A549 (cell line): ENCODE results near the gene PGM2L1. TPM values are rescaled to one million over a fixed set of nuclear protein-coding genes. Genes with fewer than 3 reads are reported as not detected.
A peak's percentile ranks its signal among the peaks of the same experiment; 100 is the strongest.

Experiments used
- ATAC-seq, 2 experiments: fragments of 200-7000 bp in 1 of 2; fragments of >200 bp in 1 of 2; cut with Nextera tagmentation in 1 of 2; cut with Tn5 transposase in 1 of 2; 3 replicates each; pipeline versions ENCODE4 v1.8.0 to v1.9.1; 2018 to 2020; ENCODE audit warnings: mild to moderate bottlenecking in 1 of 2, moderate library complexity in 1 of 2
- CTCF ChIA-PET: fragments of 300-600 bp; sonication (Branson Sonifier 250); formaldehyde crosslinking; extraction: SDS; loops from one replicate; lab custom pipeline; 2021; ENCODE audit warnings: antibody characterized with exemption, inconsistent platforms; lab: Yijun Ruan, JAX
- POLR2A ChIA-PET: fragments of 350-600 bp; formaldehyde crosslinking; extraction: SDS; loops from one replicate; lab custom pipeline; 2021; ENCODE audit warnings: antibody characterized with exemption, inconsistent platforms; lab: Yijun Ruan, JAX
- DNase-seq, 2 experiments: peaks; one replicate each; pipeline versions ENCODE4 v3.0.0 to v3.0.0-alpha.2; 2011 to 2016; ENCODE audit warnings: low read depth in 1 of 2, low spot score in 1 of 2
- FAIRE-seq: peaks from 2 replicates; lab custom pipeline; 2011; peaks lifted over from hg19 to GRCh38; lab: Jason Lieb, UNC
- H3K27ac ChIP-seq, 2 experiments: fragments of >200 bp; sonication (Bioruptor Twin); formaldehyde crosslinking; 3 replicates each; pipeline ENCODE4 v1.5.1; 2016 to 2017
- H3K4me1 ChIP-seq: fragments of >200 bp; sonication (Bioruptor Twin); formaldehyde crosslinking; 3 replicates; pipeline ENCODE4 v1.6.1; 2016
- H3K4me2 ChIP-seq: fragments of >200 bp; sonication (Bioruptor Twin); formaldehyde crosslinking; 3 replicates; pipeline ENCODE4 v1.6.1; 2016
- H3K4me3 ChIP-seq: fragments of >200 bp; sonication (Bioruptor Twin); formaldehyde crosslinking; 3 replicates; pipeline ENCODE4 v1.5.1; 2016
- H3K9me3 ChIP-seq: fragments of >200 bp; sonication (Bioruptor Twin); formaldehyde crosslinking; 3 replicates; pipeline ENCODE4 v1.6.1; 2016
- BHLHE40 ChIP-seq: IDR thresholded peaks from 2 replicates; pipeline ENCODE4 v1.6.1; 2012; ENCODE audit warnings: low read depth, low read length, inconsistent platforms
- CBX2 ChIP-seq: fragments of 200-600 bp; sonication (generic); IDR thresholded peaks from 2 replicates; pipeline ENCODE4 v1.6.1; 2016; ENCODE audit warnings: low read depth, mild to moderate bottlenecking, borderline replicate concordance
- CBX8 ChIP-seq: fragments of 200-600 bp; sonication (generic); IDR thresholded peaks from 2 replicates; pipeline ENCODE4 v1.6.1; 2016
- CEBPB ChIP-seq, 2 experiments: fragments of >200 bp in 1 of 2; sonication (Bioruptor Twin) in 1 of 2; formaldehyde crosslinking in 1 of 2; IDR thresholded peaks; 2 replicates each; pipeline ENCODE4 v1.6.1; 2012 to 2016
- CHD4 ChIP-seq: fragments of 200-600 bp; sonication (generic); IDR thresholded peaks from 2 replicates; pipeline ENCODE4 v1.6.1; 2016; ENCODE audit warnings: antibody characterized with exemption, mild to moderate bottlenecking, borderline replicate concordance
- EHMT2 ChIP-seq: fragments of 200-600 bp; sonication (generic); IDR thresholded peaks from 2 replicates; pipeline ENCODE4 v1.6.1; 2016; ENCODE audit warnings: antibody characterized with exemption, low read depth, mild to moderate bottlenecking, moderate library complexity
- EP300 ChIP-seq, 2 experiments: fragments of >200 bp; sonication (Bioruptor Twin); formaldehyde crosslinking; IDR thresholded peaks; 2 replicates in 1 of 2; 3 replicates in 1 of 2; pipeline ENCODE4 v1.6.1; 2016 to 2017
- ESRRA ChIP-seq: fragments of 150-350 bp; IDR thresholded peaks from 2 replicates; pipeline ENCODE4 v1.6.1; 2014; ENCODE audit warnings: mild to moderate bottlenecking, low read length, borderline replicate concordance
- FOSB ChIP-seq: fragments of 250-450 bp; sonication (Bioruptor Pico); IDR thresholded peaks from 2 replicates; pipeline ENCODE4 v1.5.0; 2020; ENCODE audit warnings: mild to moderate bottlenecking, moderate library complexity
- FOSL2 ChIP-seq, 2 experiments: fragments of 450-650 bp in 1 of 2; fragments of >200 bp in 1 of 2; sonication (Bioruptor Twin) in 1 of 2; formaldehyde crosslinking; IDR thresholded peaks; 2 replicates each; pipeline versions ENCODE4 v1.5.0 to v1.6.1; 2016 to 2020; ENCODE audit warnings: mild to moderate bottlenecking in 1 of 2, moderate library complexity in 1 of 2
- GATA3 ChIP-seq: IDR thresholded peaks from 2 replicates; pipeline ENCODE4 v1.6.1; 2012; ENCODE audit warnings: borderline replicate concordance
- HOXB13 ChIP-seq: fragments of 250-450 bp; sonication (Bioruptor Pico); IDR thresholded peaks from 2 replicates; pipeline ENCODE4 v1.5.0; 2020; ENCODE audit warnings: low read depth, mild to moderate bottlenecking, moderate library complexity
- JUN ChIP-seq, 2 experiments: fragments of >200 bp; sonication (Bioruptor Twin); formaldehyde crosslinking; IDR thresholded peaks; 2 replicates in 1 of 2; 3 replicates in 1 of 2; pipeline ENCODE4 v1.6.1; 2016 to 2017
- JUNB ChIP-seq: fragments of >200 bp; sonication (Bioruptor Twin); formaldehyde crosslinking; IDR thresholded peaks from 2 replicates; pipeline ENCODE4 v1.6.1; 2016
- KDM1A ChIP-seq: fragments of 200-600 bp; sonication (generic); IDR thresholded peaks from 2 replicates; pipeline ENCODE4 v1.6.1; 2016; ENCODE audit warnings: low read depth, mild to moderate bottlenecking
- MAFK ChIP-seq: fragments of 450-650 bp; IDR thresholded peaks from 2 replicates; pipeline ENCODE4 v1.6.1; 2014; ENCODE audit not compliant: partially characterized antibody
- MAZ ChIP-seq: fragments of 150-350 bp; IDR thresholded peaks from 2 replicates; pipeline ENCODE4 v1.6.1; 2014; ENCODE audit warnings: antibody characterized with exemption, low read depth, low read length, borderline replicate concordance
- MYC ChIP-seq: IDR thresholded peaks from 2 replicates; pipeline ENCODE4 v1.6.1; 2012; ENCODE audit warnings: mild to moderate bottlenecking, inconsistent platforms, low read length, improper control_type of control experiment, borderline replicate concordance
- NFE2L2 ChIP-seq: fragments of 150-350 bp; conservative IDR thresholded peaks from 2 replicates; pipeline ENCODE4 v1.6.1; 2014; ENCODE audit warnings: low read length
- PHF8 ChIP-seq: fragments of 200-600 bp; sonication (generic); IDR thresholded peaks from 2 replicates; pipeline ENCODE4 v1.6.1; 2016; ENCODE audit warnings: low read depth, mild to moderate bottlenecking, antibody characterized with exemption, moderate library complexity, borderline replicate concordance
- POLR2AphosphoS2 ChIP-seq: conservative IDR thresholded peaks from 2 replicates; pipeline ENCODE4 v1.6.1; 2012; ENCODE audit warnings: low read length, improper control_type of control experiment, inconsistent platforms
- RARB ChIP-seq: fragments of 250-450 bp; sonication (Bioruptor Pico); IDR thresholded peaks from 2 replicates; pipeline ENCODE4 v1.8.0; 2021; ENCODE audit warnings: mild to moderate bottlenecking, moderate library complexity
- RFX5 ChIP-seq: fragments of 450-650 bp; IDR thresholded peaks from 2 replicates; pipeline ENCODE4 v1.7.1; 2014; ENCODE audit warnings: antibody characterized with exemption, mild to moderate bottlenecking, moderate library complexity
- RNF2 ChIP-seq: fragments of 200-600 bp; sonication (generic); IDR thresholded peaks from 2 replicates; pipeline ENCODE4 v1.6.1; 2016; ENCODE audit warnings: low read depth, mild to moderate bottlenecking, antibody characterized with exemption, moderate library complexity, borderline replicate concordance
- TFCP2L1 ChIP-seq: fragments of 250-450 bp; sonication (Bioruptor Pico); IDR thresholded peaks from 2 replicates; pipeline ENCODE4 v1.5.0; 2021; ENCODE audit warnings: mild to moderate bottlenecking
- ZNF302 ChIP-seq: fragments of 250-450 bp; sonication (Bioruptor Pico); IDR thresholded peaks from 2 replicates; pipeline ENCODE4 v1.9.0; 2021; ENCODE audit warnings: inconsistent platforms, mild to moderate bottlenecking, moderate library complexity
- WGBS: methylation state at CpG from one replicate; pipeline ENCODE4 v1.1.6; 2017; ENCODE audit errors: missing lambda C conversion rate; 5-methylcytosine and 5-hydroxymethylcytosine counted together
- polyA plus RNA-seq, 4 experiments: library from polyadenylated mRNA; depleted of rRNA in 3 of 4; stranded (reverse); fragments of >200 nt; fragmentation: RNase III in 1 of 4; extraction: RNeasy Plus Mini Kit Qiagen cat#74134 plus additional on column Dnase treatment in 1 of 4; gene quantifications; 2 replicates in 3 of 4; 3 replicates in 1 of 4; pipeline ENCODE4 v1.2.3, GENCODE V29; 2011 to 2017
- TF ChIP-seq, protein P1 (sequence below): fragments of >200 bp; sonication (Bioruptor Twin); formaldehyde crosslinking; IDR thresholded peaks from 3 replicates; pipeline ENCODE4 v1.5.1; 2016
- TF ChIP-seq, protein P2 (sequence below): fragments of >200 bp; sonication (Bioruptor Twin); formaldehyde crosslinking; IDR thresholded peaks from 3 replicates; pipeline ENCODE4 v1.6.1; 2016

PGM2L1 gene
- polyA plus RNA-seq, 2 of the 4 experiments (the other 2 are of a cell fraction): 21.8 to 23.5 TPM

DNA sequence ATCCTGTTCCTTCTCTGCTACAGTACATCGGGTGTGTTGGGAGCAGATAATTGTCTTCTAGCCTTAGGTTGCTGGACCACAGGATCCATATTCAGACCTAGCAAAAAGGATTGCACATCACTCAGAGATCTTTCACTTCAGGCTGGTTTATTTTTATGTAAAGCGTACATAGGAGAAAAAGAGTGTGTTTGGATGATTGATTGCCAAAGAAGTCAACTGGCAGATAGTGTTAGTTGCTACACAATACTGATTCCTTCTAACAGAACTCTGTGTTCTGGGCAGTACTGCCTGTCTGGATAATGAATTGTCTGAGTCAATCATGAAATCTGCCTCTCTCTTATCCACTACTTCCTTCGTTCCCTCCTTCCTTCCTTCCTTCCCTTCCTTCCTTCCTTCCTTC, 31.0 kb upstream of the PGM2L1 start:
- H3K9me3 ChIP-seq: peaks cover 11% of the 10 kb centered on the region
- TF ChIP-seq EHMT2 (no peak), EP300 (IDR thresholded peaks at IDR 0.05) (no peak), MAZ (no peak)
- FAIRE-seq (no peak), DNase-seq (no peak), ATAC-seq (no peak)
- H3K4me3 ChIP-seq: no peak overlapping the region
- POLR2A ChIA-PET: no interaction called here
- no peak overlapping the region for H3K27ac ChIP-seq
- no peaks in the 10 kb centered on the region for H3K4me1 ChIP-seq
- CTCF ChIA-PET: interaction anchor here (0.6 to 1.9 kb wide), 5 partner anchors 22 to 921 kb away, joined by 3 to 10 read pairs (median 3); no protein-coding TSS in a partner anchor
- WGBS: 93% methylated on average over 3 of the region's 3 CpGs
- no peak overlapping the region for H3K4me2 ChIP-seq

DNA sequence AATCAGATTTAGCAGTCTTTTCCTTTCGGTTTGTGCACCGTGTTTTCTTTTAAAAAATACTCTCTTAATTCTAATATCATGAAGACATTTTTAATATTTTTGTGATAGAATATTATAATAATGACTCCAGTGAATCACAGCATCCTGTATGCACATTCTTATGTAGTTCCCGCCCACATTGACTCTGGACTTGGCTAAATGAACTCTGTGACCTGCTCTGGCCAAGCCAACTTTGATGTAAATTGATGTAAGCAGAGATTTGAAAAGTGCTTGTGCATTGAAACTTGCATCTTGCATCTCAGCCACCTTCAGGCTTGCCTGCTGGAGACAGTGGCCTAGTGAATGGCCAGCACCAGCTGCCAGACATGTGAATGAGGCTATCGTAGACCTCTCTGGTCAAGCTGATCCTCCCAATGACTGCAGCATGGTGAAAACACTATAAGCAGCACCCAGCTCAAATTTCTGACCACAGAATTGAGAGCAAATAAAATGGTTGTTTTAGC, 29.2 kb upstream of the PGM2L1 start:
- POLR2A ChIA-PET: no interaction called here
- H3K9me3 ChIP-seq: peaks cover 11% of the 10 kb centered on the region
- no peak for ATAC-seq
- H3K4me2 ChIP-seq: no peak overlapping the region
- CTCF ChIA-PET: interaction anchor here (1.1 to 1.9 kb wide), 6 partner anchors 21 to 172 kb away, joined by 3 to 10 read pairs (median 4); no protein-coding TSS in a partner anchor
- H3K4me3 ChIP-seq: no peak overlapping the region
- H3K4me1 ChIP-seq: no peaks in the 10 kb centered on the region
- no peak for TF ChIP-seq RARB (CRISPR knock-in tag)
- no peak for TF ChIP-seq MAFK
- no peak for TF ChIP-seq KDM1A
- TF ChIP-seq CBX2: no peak
- TF ChIP-seq NFE2L2: no peak
- no peak overlapping the region for H3K27ac ChIP-seq
- DNase-seq: peak in 1 of 2 experiments; percentile 14
- FAIRE-seq: no peak
- 95% methylated on average over 4 of the region's 4 CpGs for WGBS

DNA sequence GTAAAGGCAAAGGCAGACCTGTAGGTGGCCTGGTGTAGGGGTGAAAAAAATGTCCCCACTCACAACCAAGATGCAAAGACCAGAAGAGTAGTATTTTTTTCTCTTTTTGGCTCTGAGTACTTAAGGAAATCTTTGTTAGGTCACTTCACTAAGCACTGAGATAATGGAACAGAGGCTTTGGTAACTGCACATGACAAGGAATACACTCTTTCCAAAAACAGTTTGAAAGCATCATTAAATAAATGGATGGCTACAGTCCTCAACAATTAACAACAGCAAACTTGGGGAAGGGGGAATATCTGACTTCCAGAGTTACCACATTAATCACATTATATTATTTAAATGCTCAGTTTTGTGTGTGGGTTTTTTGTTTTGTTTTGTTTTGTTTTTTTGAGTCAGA, 26.9 kb upstream of the PGM2L1 start:
- FAIRE-seq (no peak), DNase-seq (no peak), ATAC-seq (no peak)
- ChIA-PET POLR2A (no interaction called here), CTCF (interaction anchor here (1.1 to 1.5 kb wide), 2 partner anchors 10 to 169 kb away, joined by 3 to 4 read pairs; no protein-coding TSS in a partner anchor)
- no peak overlapping the region for H3K4me3 ChIP-seq
- H3K9me3 ChIP-seq: peaks cover 11% of the 10 kb centered on the region
- H3K4me2 ChIP-seq: no peak overlapping the region
- TF ChIP-seq GATA3 (no peak), RFX5 (no peak), RNF2 (no peak), PHF8 (no peak), BHLHE40 (no peak), FOSB (no peak), TFCP2L1 (CRISPR knock-in tag) (no peak), KDM1A (no peak), FOSL2 (IDR thresholded peaks at IDR 0.05) (no peak), FOSL2 (CRISPR knock-in tag; IDR thresholded peaks at IDR 0.05) (no peak)
- H3K27ac ChIP-seq: no peak overlapping the region
- no peaks in the 10 kb centered on the region; the same call in 2 of the 3 replicates for H3K4me1 ChIP-seq

DNA sequence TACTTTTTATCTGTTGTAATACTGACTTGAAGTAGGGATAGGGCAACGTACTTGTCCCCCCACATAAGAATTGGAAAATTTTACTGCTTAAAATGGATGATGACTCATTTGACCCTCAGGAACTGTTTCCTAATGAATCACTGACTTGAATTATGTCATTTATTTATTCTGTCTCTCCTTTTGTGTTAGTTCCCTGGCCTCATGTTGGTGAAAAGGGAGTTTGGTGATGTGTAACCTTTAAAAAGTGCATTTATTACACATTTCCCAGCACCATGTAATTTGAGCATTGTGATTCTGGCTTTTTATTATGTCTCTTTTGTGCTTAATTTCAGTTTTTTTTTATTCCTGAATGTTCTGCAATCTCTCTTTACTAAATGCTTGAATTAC, 20.3 kb upstream of the PGM2L1 start:
- ATAC-seq: peak in 1 of 2 experiments; percentile 79; a peak in 3 of 6 replicates
- no peaks in the 10 kb centered on the region for H3K9me3 ChIP-seq
- ChIA-PET CTCF (interaction anchor here (0.8 to 2.0 kb wide), 7 partner anchors 14 to 163 kb away, joined by 3 to 7 read pairs (median 4); no protein-coding TSS in a partner anchor), POLR2A (interaction anchor here (1.3 kb wide), 1 partner anchor 20 kb away, joined by 3 read pairs; the partner anchor contains the start of gene PGM2L1)
- FAIRE-seq: peak; percentile 82
- H3K27ac ChIP-seq: peak overlapping the region; percentile 72 to 83
- 6% methylated on average over 1 of the region's 1 CpG for WGBS
- peaks cover 26% of the 10 kb centered on the region for H3K4me1 ChIP-seq
- peak overlapping the region; percentile 66 for H3K4me2 ChIP-seq
- no peak overlapping the region for H3K4me3 ChIP-seq
- peak; percentile 64 for DNase-seq
- TF ChIP-seq FOSB (no peak), HOXB13 (CRISPR knock-in tag) (no peak), JUN (IDR thresholded peaks at IDR 0.05) (peak; percentile 42 to 87; a peak in 3 of 5 replicates), FOSL2 (IDR thresholded peaks at IDR 0.05) (peak; percentile 96), FOSL2 (CRISPR knock-in tag; IDR thresholded peaks at IDR 0.05) (peak; percentile 97), RARB (CRISPR knock-in tag) (no peak), CHD4 (no peak), ESRRA (no peak), EHMT2 (no peak), POLR2AphosphoS2 (no peak), TFCP2L1 (CRISPR knock-in tag) (no peak), CEBPB (IDR thresholded peaks at IDR 0.05) (peak; percentile 54 to 60; a peak in 2 of 4 replicates), CBX8 (no peak), JUNB (peak; percentile 95), CBX2 (no peak), ZNF302 (no peak), MAFK (no peak), MYC (no peak)
- TF ChIP-seq, protein P1, sequence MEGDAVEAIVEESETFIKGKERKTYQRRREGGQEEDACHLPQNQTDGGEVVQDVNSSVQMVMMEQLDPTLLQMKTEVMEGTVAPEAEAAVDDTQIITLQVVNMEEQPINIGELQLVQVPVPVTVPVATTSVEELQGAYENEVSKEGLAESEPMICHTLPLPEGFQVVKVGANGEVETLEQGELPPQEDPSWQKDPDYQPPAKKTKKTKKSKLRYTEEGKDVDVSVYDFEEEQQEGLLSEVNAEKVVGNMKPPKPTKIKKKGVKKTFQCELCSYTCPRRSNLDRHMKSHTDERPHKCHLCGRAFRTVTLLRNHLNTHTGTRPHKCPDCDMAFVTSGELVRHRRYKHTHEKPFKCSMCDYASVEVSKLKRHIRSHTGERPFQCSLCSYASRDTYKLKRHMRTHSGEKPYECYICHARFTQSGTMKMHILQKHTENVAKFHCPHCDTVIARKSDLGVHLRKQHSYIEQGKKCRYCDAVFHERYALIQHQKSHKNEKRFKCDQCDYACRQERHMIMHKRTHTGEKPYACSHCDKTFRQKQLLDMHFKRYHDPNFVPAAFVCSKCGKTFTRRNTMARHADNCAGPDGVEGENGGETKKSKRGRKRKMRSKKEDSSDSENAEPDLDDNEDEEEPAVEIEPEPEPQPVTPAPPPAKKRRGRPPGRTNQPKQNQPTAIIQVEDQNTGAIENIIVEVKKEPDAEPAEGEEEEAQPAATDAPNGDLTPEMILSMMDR: no peak
- TF ChIP-seq, protein P2, sequence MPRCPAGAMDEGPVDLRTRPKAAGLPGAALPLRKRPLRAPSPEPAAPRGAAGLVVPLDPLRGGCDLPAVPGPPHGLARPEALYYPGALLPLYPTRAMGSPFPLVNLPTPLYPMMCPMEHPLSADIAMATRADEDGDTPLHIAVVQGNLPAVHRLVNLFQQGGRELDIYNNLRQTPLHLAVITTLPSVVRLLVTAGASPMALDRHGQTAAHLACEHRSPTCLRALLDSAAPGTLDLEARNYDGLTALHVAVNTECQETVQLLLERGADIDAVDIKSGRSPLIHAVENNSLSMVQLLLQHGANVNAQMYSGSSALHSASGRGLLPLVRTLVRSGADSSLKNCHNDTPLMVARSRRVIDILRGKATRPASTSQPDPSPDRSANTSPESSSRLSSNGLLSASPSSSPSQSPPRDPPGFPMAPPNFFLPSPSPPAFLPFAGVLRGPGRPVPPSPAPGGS: no peak
